Peyer's patch (tissue), 4 donors: ENCODE data around the gene LOXL3.

Source experiments
- CTCF ChIP-seq, 6 experiments: fragments of 450-650 bp in 4 of 6; fragments of 200-600 bp in 2 of 6; sonication (generic) in 1 of 6; IDR thresholded peaks; one replicate each; pipeline ENCODE4 v1.5.1; 2017 to 2019; ENCODE audit warnings: antibody characterized with exemption in 6 of 6, mild to moderate bottlenecking in 3 of 6, moderate library complexity in 1 of 6
- POLR2A ChIP-seq, 2 donors: fragments of 450-650 bp; IDR thresholded peaks; one replicate each; pipeline ENCODE4 v1.5.1; 2017; ENCODE audit warnings: antibody characterized with exemption in 2 of 2, mild to moderate bottlenecking in 2 of 2, moderate library complexity in 2 of 2

- peak in 3 of 6 experiments; percentile 22 to 40 (median 35) for TF ChIP-seq CTCF (IDR thresholded peaks at IDR 0.05)
- TF ChIP-seq POLR2A (IDR thresholded peaks at IDR 0.05), result no peak
Measured at GRCh38 chr2:74544634-74545033, 9.1 kb downstream of the LOXL3 start.
